H1 (cell line): ENCODE data around the gene ADD1. TPM values are rescaled to one million over a fixed set of nuclear protein-coding genes. Genes with fewer than 3 reads are reported as not detected.

Experiments
- BCL11A ChIP-seq, 2 experiments: IDR thresholded peaks; one replicate each; pipeline ENCODE4 v1.6.1; 2011; ENCODE audit warnings: low read depth in 2 of 2, low read length in 2 of 2, mild to moderate bottlenecking in 2 of 2
- BRCA1 ChIP-seq: IDR thresholded peaks from 2 replicates; pipeline ENCODE4 v1.6.1; 2012; ENCODE audit warnings: low read depth, low read length, improper control_type of control experiment
- CBX8 ChIP-seq: fragments of 300-800, 300-1000 bp; sonication (generic); IDR thresholded peaks from 2 replicates; pipeline ENCODE4 v1.7.1; 2016; ENCODE audit warnings: low read depth, low read length, borderline replicate concordance
- CHD2 ChIP-seq: IDR thresholded peaks from 2 replicates; pipeline ENCODE4 v1.6.1; 2012; ENCODE audit warnings: low read length, improper control_type of control experiment
- CREB1 ChIP-seq: IDR thresholded peaks from 2 replicates; pipeline ENCODE4 v1.6.1; 2012; ENCODE audit warnings: inconsistent platforms
- E2F6 ChIP-seq: IDR thresholded peaks from 2 replicates; pipeline ENCODE4 v1.6.1; 2012; ENCODE audit warnings: inconsistent platforms
- EZH2 ChIP-seq: fragments of 200-600 bp; sonication (generic); IDR thresholded peaks from 2 replicates; pipeline ENCODE4 v1.7.1; 2012; ENCODE audit warnings: low read depth, mild to moderate bottlenecking, moderate library complexity, low read length, inconsistent platforms; ENCODE audit not compliant: severe bottlenecking
- GABPA ChIP-seq: IDR thresholded peaks from 2 replicates; pipeline ENCODE4 v1.6.1; 2011; ENCODE audit warnings: mild to moderate bottlenecking, low read length, moderate library complexity, borderline replicate concordance; ENCODE audit not compliant: insufficient read depth
- GTF2F1 ChIP-seq: IDR thresholded peaks from 2 replicates; pipeline ENCODE4 v1.6.1; 2012; ENCODE audit warnings: low read depth, low read length, improper control_type of control experiment, borderline replicate concordance
- JUND ChIP-seq: IDR thresholded peaks from 2 replicates; pipeline ENCODE4 v1.6.1; 2011; ENCODE audit warnings: mild to moderate bottlenecking, improper control_type of control experiment, low read length
- MAX ChIP-seq: IDR thresholded peaks from 2 replicates; pipeline ENCODE4 v1.6.1; 2012; ENCODE audit warnings: inconsistent platforms
- NRF1 ChIP-seq: IDR thresholded peaks from 2 replicates; pipeline ENCODE4 v1.6.1; 2011; ENCODE audit warnings: mild to moderate bottlenecking, low read depth, low read length, improper control_type of control experiment
- POLR2AphosphoS5 ChIP-seq: IDR thresholded peaks from 2 replicates; pipeline ENCODE4 v1.6.1; 2011; ENCODE audit warnings: low read depth, low read length
- RAD21 ChIP-seq, 2 experiments: IDR thresholded peaks in 1 of 2; conservative IDR thresholded peaks in 1 of 2; 2 replicates each; pipeline ENCODE4 v1.6.1; 2011; ENCODE audit warnings: low read depth in 2 of 2, low read length in 2 of 2, improper control_type of control experiment in 1 of 2, inconsistent platforms in 1 of 2, mild to moderate bottlenecking in 1 of 2, moderate library complexity in 1 of 2
- SAP30 ChIP-seq: fragments of 300-600 bp; sonication (generic); IDR thresholded peaks from 2 replicates; pipeline ENCODE4 v1.7.1; 2012; ENCODE audit warnings: low read length, moderate library complexity, mild to moderate bottlenecking, inconsistent platforms; ENCODE audit not compliant: insufficient read depth, insufficient replicate concordance
- SP1 ChIP-seq: IDR thresholded peaks from 2 replicates; pipeline ENCODE4 v1.6.1; 2011; ENCODE audit warnings: low read depth, low read length
- SP4 ChIP-seq: IDR thresholded peaks from 2 replicates; pipeline ENCODE4 v1.6.1; 2012; ENCODE audit warnings: low read length, inconsistent platforms
- SRF ChIP-seq: IDR thresholded peaks from 2 replicates; pipeline ENCODE4 v1.6.1; 2011; ENCODE audit warnings: mild to moderate bottlenecking, low read depth, low read length, moderate library complexity
- SUZ12 ChIP-seq: fragments of 200-600 bp; sonication (generic); IDR thresholded peaks from 2 replicates; pipeline ENCODE4 v1.6.1; 2012; ENCODE audit warnings: mild to moderate bottlenecking, inconsistent platforms, low read length, moderate library complexity, mixed read lengths
- TAF1 ChIP-seq: IDR thresholded peaks from 2 replicates; pipeline ENCODE4 v1.6.1; 2011; ENCODE audit warnings: mild to moderate bottlenecking, low read depth, low read length
- TAF7 ChIP-seq: optimal IDR thresholded peaks from 2 replicates; pipeline ENCODE3; 2011; ENCODE audit warnings: low read depth, mild to moderate bottlenecking, inconsistent platforms, low read length, moderate library complexity, borderline replicate concordance
- TBP ChIP-seq: IDR thresholded peaks from 2 replicates; pipeline ENCODE4 v1.6.1; 2011; ENCODE audit warnings: low read depth, low read length, improper control_type of control experiment
- YY1 ChIP-seq: IDR thresholded peaks from 2 replicates; pipeline ENCODE4 v1.6.1; 2011; ENCODE audit warnings: low read depth, mild to moderate bottlenecking, low read length
- ZNF274 ChIP-seq: IDR thresholded peaks from 2 replicates; pipeline ENCODE4 v1.7.0; 2012; ENCODE audit warnings: low read length, borderline replicate concordance; ENCODE audit errors: extremely low read depth
- polyA plus RNA-seq, 7 experiments: library from polyadenylated mRNA; depleted of rRNA in 3 of 7; stranded (reverse) in 5 of 7; unstranded in 2 of 7; fragments of >200 nt in 5 of 7; fragments of 200-250 nt in 2 of 7; gene quantifications; 1 replicate in 5 of 7; 2 replicates in 1 of 7; 4 replicates in 1 of 7; pipeline versions ENCODE4 v1.2.1 to v1.2.3, GENCODE V29; 2011 to 2013; ENCODE audit warnings: missing spikeins in 2 of 7, mixed read lengths in 2 of 7
- total RNA-seq: library from RNA; stranded (reverse); fragmentation: NEBNext Ultra II Directional; extraction: Animal tissue kit (Norgen Biotek cat#: 25700); gene quantifications from 2 replicates; pipeline ENCODE4 v1.2.1, GENCODE V29; 2021

The ADD1 gene
- total and polyA plus RNA-seq, 2 of the 8 experiments (the other 6 are each of a cell fraction or from before 2014, with no cell fraction given): 113 to 143 TPM

DNA sequence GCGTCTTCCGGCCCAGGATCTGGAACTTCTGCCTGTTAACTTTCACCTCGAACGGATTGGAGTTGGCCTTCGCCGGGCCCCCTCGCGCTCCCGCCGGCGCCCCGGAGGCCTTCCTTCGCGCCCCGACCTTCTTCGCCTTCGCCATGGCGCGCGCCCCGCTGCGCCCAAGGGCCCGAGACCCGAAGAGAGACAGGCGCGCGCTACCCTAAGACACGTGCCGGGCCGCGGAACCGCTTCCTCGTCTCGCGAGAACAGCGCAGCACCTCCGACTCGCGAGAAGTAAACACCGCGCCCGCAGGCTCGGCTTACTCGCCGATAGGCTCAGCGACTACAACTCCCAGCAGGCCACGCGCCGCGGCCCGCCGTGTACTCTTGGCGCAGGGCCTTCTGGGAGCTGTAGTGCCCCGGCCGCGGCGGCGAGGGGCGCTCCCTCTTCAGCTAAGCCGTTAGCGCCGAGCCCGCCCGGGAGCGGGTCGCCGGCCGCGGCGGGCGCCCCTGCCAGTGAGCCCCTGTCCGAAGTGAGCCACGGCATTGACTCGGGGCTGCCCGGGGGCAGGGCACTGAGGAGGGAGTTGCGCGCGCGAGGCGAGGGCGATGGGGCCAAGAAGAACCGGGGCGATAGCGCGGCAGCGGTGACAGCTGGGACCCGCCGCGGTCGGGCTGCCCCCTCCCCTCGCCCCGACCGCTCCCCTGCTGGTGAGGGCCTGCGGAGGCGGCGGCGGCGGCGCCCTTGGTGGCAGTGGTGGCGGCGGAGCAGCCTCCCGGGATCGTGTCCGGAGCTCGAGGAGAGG is 119.7 kb downstream of the ADD1 start, which contains the start of the genes GRK4 and NOP14 (continued):
- TF ChIP-seq E2F6 (peak; percentile 99), TAF7 (peak; percentile 63), TAF1 (peak; percentile 64; the same call in 1 of the 2 replicates), YY1 (peak; percentile 59; the same call in 1 of the 2 replicates), CBX8 (no peak), SRF (no peak), TBP (peak; percentile 46; the same call in 1 of the 2 replicates), GTF2F1 (peak; percentile 90), MAX (peak; percentile 99), ZNF274 (no peak), RAD21 (IDR thresholded peaks at IDR 0.05 in 1 of 2, conservative IDR thresholded peaks at IDR 0.05 in 1 of 2; ENCODE audit: low read depth in 2 of 2, low read length in 2 of 2) (no peak), POLR2AphosphoS5 (no peak; the same call in 1 of the 2 replicates), GABPA (no peak), CREB1 (peak; percentile 81), SP1 (no peak), NRF1 (no peak), JUND (no peak; the same call in 1 of the 2 replicates), CHD2 (peak; percentile 99), EZH2 (no peak), SP4 (peak; percentile 83; the same call in 1 of the 2 replicates), BCL11A (IDR thresholded peaks at IDR 0.05; ENCODE audit: low read depth in 2 of 2, low read length in 2 of 2) (no peak), SAP30 (no peak), BRCA1 (peak; percentile 98), SUZ12 (no peak)
